Naive thymus-derived CD4-positive, alpha-beta T cell (primary cell): Measurements from ENCODE around the gene MLLT11. TPM values are rescaled to one million over a fixed set of nuclear protein-coding genes. Genes with fewer than 3 reads are reported as not detected.

Experiments
- ATAC-seq: fragments of 150-1000 bp; cut with Tn5 transposase; 2 replicates; pipeline ENCODE4 v1.10.0; 2021; ENCODE audit warnings: mild to moderate bottlenecking, moderate library complexity
- CTCF ChIA-PET: fragments of 350-600 bp; sonication (Branson Sonifier 250); formaldehyde crosslinking; loops from one replicate; lab custom pipeline; 2021; ENCODE audit warnings: antibody characterized with exemption; lab: Charles Lee
- POLR2A ChIA-PET: fragments of 350-600 bp; sonication (Branson Sonifier 250); formaldehyde crosslinking; loops from one replicate; lab custom pipeline; 2021; ENCODE audit warnings: antibody characterized with exemption, inconsistent platforms; lab: Charles Lee
- DNase-seq, 9 donors: peaks; one replicate each; pipeline versions ENCODE4 v3.0.0 to v3.0.0-alpha.2; 2020 to 2022; ENCODE audit warnings: mixed read lengths in 1 of 9
- H3K27ac ChIP-seq: one replicate; pipeline ENCODE4 v1.7.0; 2013; ENCODE audit warnings: mild to moderate bottlenecking, low read depth, low read length, moderate library complexity
- H3K27me3 ChIP-seq, 2 donors: one replicate each; pipeline ENCODE4 v1.7.0; 2013; ENCODE audit warnings: low read length in 2 of 2, mild to moderate bottlenecking in 2 of 2, moderate library complexity in 2 of 2; ENCODE audit not compliant: control insufficient read depth in 2 of 2, insufficient read depth in 2 of 2
- H3K36me3 ChIP-seq, 3 experiments: 1 replicate in 2 of 3; 2 replicates in 1 of 3; pipeline ENCODE4 v1.7.0; 2013; ENCODE audit warnings: low read length in 3 of 3, mild to moderate bottlenecking in 3 of 3, moderate library complexity in 1 of 3; ENCODE audit not compliant: insufficient read depth in 3 of 3, control insufficient read depth in 2 of 3
- H3K4me1 ChIP-seq, 2 donors: one replicate each; pipeline ENCODE4 v1.7.0; 2013; ENCODE audit warnings: low read length in 2 of 2, mild to moderate bottlenecking in 2 of 2, moderate library complexity in 1 of 2; ENCODE audit not compliant: control insufficient read depth in 2 of 2, insufficient read depth in 2 of 2
- H3K4me3 ChIP-seq: 2 replicates; pipeline ENCODE4 v1.7.0; 2013; ENCODE audit warnings: mild to moderate bottlenecking, low read length
- H3K9me3 ChIP-seq, 3 experiments: 1 replicate in 2 of 3; 2 replicates in 1 of 3; pipeline ENCODE4 v1.7.0; 2013; ENCODE audit warnings: low read length in 3 of 3; ENCODE audit not compliant: control insufficient read depth in 2 of 3
- H3K27ac Mint-ChIP-seq, 9 donors: one replicate each; pipeline ENCODE4 v1.8.0; 2020 to 2022; ENCODE audit warnings: mixed read lengths in 9 of 9, mild to moderate bottlenecking in 8 of 9, moderate library complexity in 5 of 9, inconsistent platforms in 2 of 9
- H3K27me3 Mint-ChIP-seq, 5 donors: one replicate each; pipeline ENCODE4 v1.8.0; 2021 to 2022; ENCODE audit warnings: mixed read lengths in 5 of 5, mild to moderate bottlenecking in 1 of 5
- H3K36me3 Mint-ChIP-seq, 5 donors: one replicate each; pipeline ENCODE4 v1.8.0; 2020 to 2022; ENCODE audit warnings: mixed read lengths in 5 of 5, mild to moderate bottlenecking in 3 of 5, inconsistent platforms in 1 of 5
- H3K4me1 Mint-ChIP-seq, 7 donors: one replicate each; pipeline ENCODE4 v1.8.0; 2020 to 2022; ENCODE audit warnings: mixed read lengths in 7 of 7, mild to moderate bottlenecking in 3 of 7, inconsistent platforms in 1 of 7
- H3K4me3 Mint-ChIP-seq, 10 donors: one replicate each; pipeline ENCODE4 v1.8.0; 2020 to 2022; ENCODE audit warnings: mild to moderate bottlenecking in 10 of 10, mixed read lengths in 10 of 10, moderate library complexity in 6 of 10, inconsistent platforms in 2 of 10
- H3K9me3 Mint-ChIP-seq, 11 donors: one replicate each; pipeline ENCODE4 v1.8.0; 2020 to 2022; ENCODE audit warnings: mixed read lengths in 11 of 11, mild to moderate bottlenecking in 4 of 11, inconsistent platforms in 1 of 11, moderate library complexity in 1 of 11
- intact Hi-C, 2 donors: fragments of 100-400 bp; cut with micrococcal nuclease; formaldehyde crosslinking; loops; one replicate each; pipeline ENCODE4 v1.15.1; 2023
- polyA plus RNA-seq, 2 donors: library from polyadenylated mRNA; unstranded; fragments of 300-500 nt; fragmentation: Illumina TruSeq; gene quantifications; one replicate each; pipeline ENCODE4 v1.2.3, GENCODE V29; 2021
- total RNA-seq, 6 experiments: library from RNA in 5 of 6; stranded (reverse) in 5 of 6; gene quantifications; 1 replicate in 5 of 6; 2 replicates in 1 of 6; pipeline ENCODE4 v1.2.3 and lab custom pipeline; 2021 to 2026

The MLLT11 gene
- total and polyA plus RNA-seq, 7 experiments from 2014 or later = 3.3 to 6.0 (median 4.6) TPM

GRCh38 chr1:151065089-151065645, 5.0 kb downstream of the MLLT11 start:
- Histone ChIP-seq H3K4me1 (no peaks in the 10 kb centered on the region), H3K27me3 (no peaks in the 10 kb centered on the region), H3K4me3 (no peak overlapping the region), H3K9me3 (no peaks in the 10 kb centered on the region), H3K27ac (no peak overlapping the region), H3K36me3 (no peaks in the 10 kb centered on the region)
- Mint-ChIP-seq H3K4me1 (peaks cover 10 to 31% (median 24%) of the 10 kb centered on the region in 7 donors), H3K27me3 (no peaks in the 10 kb centered on the region), H3K36me3 (peaks cover 0 to 6% (median 4%) of the 10 kb centered on the region in 5 donors), H3K9me3 (no peaks in the 10 kb centered on the region), H3K4me3 (no peak overlapping the region), H3K27ac (peak overlapping the region in 4 of 9 donors; percentile 9 to 65 (median 24))
- intact Hi-C loops = no loop called here
- DNase-seq (no peak), ATAC-seq (no peak)
- CTCF ChIA-PET = interaction anchor here (0.6 to 1.7 kb wide), 4 partner anchors 11 to 66 kb away, joined by 3 to 5 read pairs (median 3); partner anchors contain the start of gene C1orf56
- POLR2A ChIA-PET = interaction anchor here (0.7 to 2.1 kb wide), 5 partner anchors 8 to 90 kb away, joined by 3 to 16 read pairs (median 5); partner anchors contain the start of gene C1orf56

GRCh38 chr1:151067185-151067584, 7.0 kb downstream of the MLLT11 start:
- CTCF ChIA-PET = interaction anchor here (1.0 kb wide), 1 partner anchor 88 kb away, joined by 3 read pairs; no protein-coding TSS in a partner anchor
- no peaks in the 10 kb centered on the region for H3K9me3 Mint-ChIP-seq
- H3K4me1 Mint-ChIP-seq = peaks cover 5 to 28% (median 25%) of the 10 kb centered on the region in 7 donors
- H3K27me3 Mint-ChIP-seq = peaks cover 0 to 2% (median 0%) of the 10 kb centered on the region in 5 donors
- peak overlapping the region in 5 of 9 donors; percentile 8 to 90 (median 59) for H3K27ac Mint-ChIP-seq
- Histone ChIP-seq H3K36me3 (peaks cover 0 to 4% (median 0%) of the 10 kb centered on the region in 3 experiments), H3K27ac (no peak overlapping the region), H3K9me3 (no peaks in the 10 kb centered on the region), H3K4me1 (peaks cover 8 to 9% of the 10 kb centered on the region in 2 donors), H3K4me3 (no peak overlapping the region), H3K27me3 (no peaks in the 10 kb centered on the region)
- ATAC-seq (no peak), DNase-seq (no peak)
- POLR2A ChIA-PET = interaction anchor here (0.6 to 0.9 kb wide), 3 partner anchors 9 to 760 kb away, joined by 3 to 4 read pairs (median 3); no protein-coding TSS in a partner anchor
- intact Hi-C loops = no loop called here
- peaks cover 0 to 6% (median 4%) of the 10 kb centered on the region in 5 donors for H3K36me3 Mint-ChIP-seq
- no peak overlapping the region for H3K4me3 Mint-ChIP-seq

- H3K4me3 Mint-ChIP-seq = peak overlapping the region; percentile 52 to 100 (median 97)
- intact Hi-C loops = no loop called here
- peaks cover 5 to 38% (median 30%) of the 10 kb centered on the region in 7 donors for H3K4me1 Mint-ChIP-seq
- ChIA-PET POLR2A (interaction anchor here (1.4 to 6.3 kb wide), 5 partner anchors 9 to 25 kb away, joined by 5 to 67 read pairs (median 9); partner anchors contain the start of genes C1orf56, CDC42SE1 and MLLT11), CTCF (interaction anchor here (0.5 to 1.5 kb wide), 2 partner anchors 10 to 13 kb away, joined by 3 to 9 read pairs; partner anchors contain the start of gene CDC42SE1)
- no peak overlapping the region for H3K4me3 ChIP-seq
- no peaks in the 10 kb centered on the region for H3K9me3 Mint-ChIP-seq
- peak overlapping the region; percentile 73 to 100 (median 90) for H3K27ac Mint-ChIP-seq
- H3K4me1 ChIP-seq = peaks cover 8 to 9% of the 10 kb centered on the region in 2 donors
- ATAC-seq (no peak), DNase-seq (no peak)
- H3K27me3 ChIP-seq = no peaks in the 10 kb centered on the region
- peak overlapping the region; percentile 94 for H3K27ac ChIP-seq
- peaks cover 0 to 2% (median 0%) of the 10 kb centered on the region in 5 donors for H3K27me3 Mint-ChIP-seq
- no peaks in the 10 kb centered on the region for H3K9me3 ChIP-seq
- peaks cover 0 to 4% (median 0%) of the 10 kb centered on the region in 3 experiments for H3K36me3 ChIP-seq
- peaks cover 0 to 10% (median 8%) of the 10 kb centered on the region in 5 donors for H3K36me3 Mint-ChIP-seq
Observed at GRCh38 chr1:151069103-151069486, 8.9 kb downstream of the MLLT11 start.

GRCh38 chr1:151070474-151071276, 10.5 kb downstream of the MLLT11 start, which contains the start of gene GABPB2:
TSS of gene GABPB2 (plus strand) at chr1:151070761. CDS start at chr1:151088190, 17,429 bp downstream.
- Histone ChIP-seq H3K27ac (peak within 1 kb of the TSS; percentile 94), H3K27me3 (no peaks in the 10 kb centered on the region), H3K9me3 (no peaks in the 10 kb centered on the region), H3K4me1 (peaks cover 8 to 9% of the 10 kb centered on the region in 2 donors), H3K36me3 (peaks cover 0 to 12% (median 0%) of the 10 kb centered on the region in 3 experiments), H3K4me3 (peak within 1 kb of the TSS; percentile 99)
- intact Hi-C loops = loop anchor here (1.0 to 5.0 kb wide), 13 partner anchors 11 to 441 kb away; partner anchors contain the start of genes CDC42SE1 (in 2 of the 2), TNFAIP8L2 (in 2 of the 2), ENSA (in 1 of the 2) and LYSMD1 (in 1 of the 2)
- ATAC-seq (peak; percentile 91), DNase-seq (peak; percentile 78 to 94 (median 89))
- ChIA-PET CTCF (interaction anchor here (0.5 to 3.8 kb wide), 7 partner anchors 12 to 86 kb away, joined by 3 to 14 read pairs (median 5); partner anchors contain the start of genes CDC42SE1 and TNFAIP8L2), POLR2A (interaction anchor here (0.5 to 6.3 kb wide), 14 partner anchors 11 to 441 kb away, joined by 3 to 67 read pairs (median 5); partner anchors contain the start of genes C1orf56, CDC42SE1, ENSA and MLLT11)
- Mint-ChIP-seq H3K27ac (peak within 1 kb of the TSS; percentile 97 to 100 (median 100)), H3K36me3 (peaks cover under 1 to 14% (median 6%) of the 10 kb centered on the region in 5 donors), H3K9me3 (no peaks in the 10 kb centered on the region), H3K4me1 (peaks cover 5 to 37% (median 29%) of the 10 kb centered on the region in 7 donors), H3K27me3 (peaks cover 0 to 2% (median 0%) of the 10 kb centered on the region in 5 donors), H3K4me3 (peak within 1 kb of the TSS; percentile 94 to 100 (median 99))

- intact Hi-C loops = loop anchor here in 1 of 2 donors (5.0 kb wide), 1 partner anchor 145 kb away; the partner anchor contains the start of gene SETDB1
Observed at GRCh38 chr1:151072224-151072623, 12.0 kb downstream of the MLLT11 start.

More at GRCh38 chr1:151072224-151072623, 12.0 kb downstream of the MLLT11 start:
- no peak overlapping the region for H3K27ac ChIP-seq
- ChIA-PET POLR2A (interaction anchor here (0.6 to 6.3 kb wide), 7 partner anchors 10 to 61 kb away, joined by 3 to 67 read pairs (median 7); partner anchors contain the start of genes C1orf56, CDC42SE1 and MLLT11), CTCF (interaction anchor here (0.5 to 3.8 kb wide), 6 partner anchors 14 to 366 kb away, joined by 3 to 14 read pairs (median 5); partner anchors contain the start of genes CDC42SE1 and TNFAIP8L2)
- peaks cover 8 to 9% of the 10 kb centered on the region in 2 donors for H3K4me1 ChIP-seq
- no peaks in the 10 kb centered on the region for H3K9me3 Mint-ChIP-seq
- ATAC-seq = no peak
- H3K9me3 ChIP-seq = no peaks in the 10 kb centered on the region
- H3K4me3 ChIP-seq = peak overlapping the region; percentile 99
- peaks cover 3 to 39% (median 32%) of the 10 kb centered on the region in 7 donors for H3K4me1 Mint-ChIP-seq
- H3K27ac Mint-ChIP-seq = peak overlapping the region; percentile 97 to 100 (median 100)
- no peaks in the 10 kb centered on the region for H3K27me3 ChIP-seq
- peaks cover 4 to 10% (median 7%) of the 10 kb centered on the region in 5 donors for H3K36me3 Mint-ChIP-seq
- H3K27me3 Mint-ChIP-seq = peaks cover 0 to 2% (median 0%) of the 10 kb centered on the region in 5 donors
- peak in 1 of 9 donors; percentile 10 for DNase-seq
- peaks cover 0 to 12% (median 0%) of the 10 kb centered on the region in 3 experiments for H3K36me3 ChIP-seq
- H3K4me3 Mint-ChIP-seq = peak overlapping the region in 8 of 10 donors; percentile 94 to 100 (median 98)
